NCI-H128 (cell line): ENCODE measurements around the gene FGF5.
"Not testable (repeated sequence)": the region's sequence is repeated elsewhere in the genome, so short reads cannot be mapped to it uniquely, and the experiment has no call there.

ENCODE experiments used
- DNase-seq: peaks from one replicate; lab custom pipeline; 2025; ENCODE audit not compliant: unreplicated experiment; lab: John Stamatoyannopoulos, UW

The FGF5 gene, protein sequence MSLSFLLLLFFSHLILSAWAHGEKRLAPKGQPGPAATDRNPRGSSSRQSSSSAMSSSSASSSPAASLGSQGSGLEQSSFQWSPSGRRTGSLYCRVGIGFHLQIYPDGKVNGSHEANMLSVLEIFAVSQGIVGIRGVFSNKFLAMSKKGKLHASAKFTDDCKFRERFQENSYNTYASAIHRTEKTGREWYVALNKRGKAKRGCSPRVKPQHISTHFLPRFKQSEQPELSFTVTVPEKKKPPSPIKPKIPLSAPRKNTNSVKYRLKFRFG

DNA sequence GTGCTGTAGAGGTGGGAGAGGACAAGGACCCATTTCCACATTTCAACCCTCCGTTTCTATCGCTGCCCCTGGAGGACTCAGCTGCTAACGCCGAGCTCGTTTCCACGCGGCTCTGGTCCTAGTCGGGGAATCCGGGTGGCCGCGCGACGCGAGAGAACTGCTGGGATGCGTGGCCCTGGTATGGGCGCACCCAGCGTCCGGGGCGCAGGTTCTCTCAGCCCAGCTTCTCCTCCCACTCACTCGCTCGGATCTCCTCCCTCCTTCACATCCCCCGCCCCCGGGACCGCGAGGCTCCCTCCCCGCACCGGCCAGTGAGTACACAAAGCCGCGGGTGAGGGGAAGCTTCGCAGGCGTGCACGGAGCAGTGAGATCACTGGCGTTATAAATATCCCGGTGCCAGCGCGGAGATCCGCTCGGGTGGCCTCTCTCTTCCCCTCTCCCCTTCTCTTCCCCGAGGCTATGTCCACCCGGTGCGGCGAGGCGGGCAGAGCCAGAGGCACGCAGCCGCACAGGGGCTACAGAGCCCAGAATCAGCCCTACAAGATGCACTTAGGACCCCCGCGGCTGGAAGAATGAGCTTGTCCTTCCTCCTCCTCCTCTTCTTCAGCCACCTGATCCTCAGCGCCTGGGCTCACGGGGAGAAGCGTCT is at the start of gene FGF5:
Gene FGF5, plus strand, starts transcription at position 412 of the 649 bp plus-strand sequence. Its CDS starts 161 bp downstream, at position 573.
- DNase-seq, result no peak

DNA sequence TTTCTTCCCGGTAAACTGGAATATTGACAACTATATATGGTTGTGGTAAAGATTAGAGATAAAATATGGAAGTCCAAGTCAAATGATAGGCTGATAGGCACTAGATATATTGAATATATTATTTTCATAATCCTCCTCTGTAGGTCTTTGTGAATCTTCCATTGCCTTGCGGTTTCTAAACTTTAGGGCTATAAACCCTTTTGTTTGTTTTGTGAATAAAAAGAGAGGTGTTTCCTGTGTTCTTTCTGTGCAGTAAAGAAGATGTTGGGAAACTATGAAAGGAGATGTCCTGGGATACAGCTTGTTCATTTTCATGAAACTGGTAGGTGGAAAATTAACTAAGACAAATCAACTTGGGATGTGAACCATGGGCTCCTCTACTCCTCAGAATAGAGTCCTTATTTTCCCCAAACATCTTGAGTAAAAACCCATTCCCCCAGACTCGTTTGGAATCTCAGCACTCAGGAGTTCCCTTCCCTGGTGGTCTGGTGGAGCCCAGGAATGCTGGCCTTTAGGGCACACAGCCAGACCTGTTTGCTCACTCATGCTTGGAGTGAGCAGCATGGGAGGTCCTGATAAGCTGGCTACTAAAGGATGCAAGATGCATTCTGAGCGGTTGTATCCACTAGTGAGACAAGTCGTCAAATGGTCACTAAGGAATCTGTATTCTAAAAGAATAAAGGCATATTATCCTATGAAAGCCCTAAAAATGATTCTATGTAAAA is 47.0 kb upstream of the FGF5 start:
- no peak for DNase-seq

DNA sequence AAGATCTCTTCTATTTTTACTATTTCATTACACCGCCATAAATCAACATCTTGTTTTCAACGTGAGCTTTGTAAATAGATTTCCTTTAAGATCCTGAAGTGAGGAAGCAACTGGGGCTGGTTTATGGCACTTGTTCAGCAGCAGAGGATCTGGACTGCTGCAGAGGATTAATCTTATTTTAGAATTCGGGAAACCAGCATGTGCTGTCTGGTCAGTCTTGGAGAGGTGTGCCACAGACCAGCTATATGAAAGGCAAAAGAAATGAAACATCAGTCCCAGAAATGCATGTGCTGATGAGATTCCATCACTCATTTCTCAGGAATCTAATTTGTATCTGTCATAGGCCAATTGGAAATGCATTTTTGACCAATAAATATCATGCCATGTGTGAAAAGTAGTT is 45.8 kb upstream of the FGF5 start:
- no peak for DNase-seq

GRCh38 chr4:80221161-80221560 is 45.3 kb upstream of the FGF5 start:
- no peak for DNase-seq

- no peak for DNase-seq
These were observed 40.9 kb upstream of the FGF5 start for GRCh38 chr4:80225595-80225994.

GRCh38 chr4:80226094-80226493 is 40.4 kb upstream of the FGF5 start:
- no peak for DNase-seq

DNA sequence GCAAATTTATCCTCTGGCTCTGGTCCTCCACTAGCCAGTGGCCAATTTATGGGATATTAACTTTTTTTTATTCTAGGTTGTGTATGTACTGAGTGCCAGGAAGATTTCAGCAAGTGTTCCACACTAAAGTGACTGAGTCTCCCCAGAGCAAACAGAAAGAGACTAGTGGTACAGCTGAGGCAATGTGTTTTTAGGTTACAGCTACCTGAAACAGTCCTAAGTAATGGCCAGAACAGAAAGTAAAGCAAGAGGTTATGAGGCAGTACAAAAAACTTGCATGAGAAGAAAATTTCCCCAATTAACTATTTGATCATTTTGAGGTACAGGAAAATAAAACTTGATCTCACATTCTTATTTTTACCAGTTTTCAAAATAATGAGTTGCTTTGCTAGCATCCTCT is 38.0 kb upstream of the FGF5 start:
- no peak for DNase-seq

DNA sequence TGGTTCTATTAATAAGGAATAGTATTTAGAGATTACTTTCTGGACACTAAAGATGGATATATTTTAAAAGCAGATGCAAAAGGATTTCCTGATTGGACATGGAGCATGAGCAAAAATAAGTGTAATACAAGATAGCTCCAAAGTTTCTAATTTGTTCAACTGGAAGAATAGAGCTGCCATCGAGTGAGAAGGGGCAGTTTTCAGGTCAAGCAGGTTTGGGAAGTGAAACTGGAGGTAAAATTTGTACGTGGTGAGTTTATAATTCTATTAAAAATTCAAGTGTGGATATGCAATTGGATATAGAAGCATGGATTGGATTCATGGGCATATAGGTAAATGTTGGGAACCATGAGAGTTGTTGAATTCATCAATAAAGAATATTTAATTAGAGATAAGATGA is 37.3 kb upstream of the FGF5 start:
- DNase-seq, result no peak

DNA sequence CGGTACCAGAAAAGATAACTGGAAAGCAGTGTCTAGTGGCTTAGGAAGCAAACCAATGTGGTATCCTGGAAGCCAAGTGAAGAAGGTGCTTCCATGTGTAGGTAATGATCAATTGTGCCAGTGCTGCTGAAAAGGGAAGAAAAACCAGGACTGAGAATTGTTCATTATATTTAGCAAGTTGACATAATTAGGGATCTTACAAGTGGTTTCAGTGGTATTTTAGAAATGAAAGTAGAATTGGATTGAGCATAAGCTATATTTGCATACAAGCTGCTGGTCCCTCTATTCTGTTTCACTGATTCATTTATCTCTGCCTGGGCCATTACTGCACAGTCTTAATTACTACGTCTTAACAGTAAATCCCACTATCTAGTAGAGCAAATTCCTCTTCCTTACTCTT is 36.9 kb upstream of the FGF5 start:
- DNase-seq, result no peak

DNA sequence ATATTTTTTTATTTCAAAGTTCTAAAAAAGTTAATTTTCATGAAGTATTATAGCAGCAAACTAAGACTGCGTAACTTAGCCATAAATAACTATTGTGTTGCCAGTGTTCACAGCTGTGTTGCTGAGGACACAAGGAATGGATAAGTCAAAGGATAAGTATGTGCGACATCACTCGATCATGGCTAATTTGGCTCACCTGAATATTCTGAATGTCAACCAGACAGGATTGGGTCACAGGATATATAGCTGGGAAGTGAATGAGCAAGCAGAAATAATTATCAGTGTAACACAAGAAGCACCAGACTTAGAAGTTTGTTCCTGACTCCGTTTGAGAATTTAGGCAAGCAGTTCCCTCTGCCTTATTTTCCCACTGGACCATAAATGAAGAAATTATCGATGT is 35.3 kb upstream of the FGF5 start:
- DNase-seq, result no peak

GRCh38 chr4:80232707-80233370 is 33.6 kb upstream of the FGF5 start:
- no peak for DNase-seq

- DNase-seq, result no peak
These were observed 33.1 kb upstream of the FGF5 start for GRCh38 chr4:80233390-80233789.

DNA sequence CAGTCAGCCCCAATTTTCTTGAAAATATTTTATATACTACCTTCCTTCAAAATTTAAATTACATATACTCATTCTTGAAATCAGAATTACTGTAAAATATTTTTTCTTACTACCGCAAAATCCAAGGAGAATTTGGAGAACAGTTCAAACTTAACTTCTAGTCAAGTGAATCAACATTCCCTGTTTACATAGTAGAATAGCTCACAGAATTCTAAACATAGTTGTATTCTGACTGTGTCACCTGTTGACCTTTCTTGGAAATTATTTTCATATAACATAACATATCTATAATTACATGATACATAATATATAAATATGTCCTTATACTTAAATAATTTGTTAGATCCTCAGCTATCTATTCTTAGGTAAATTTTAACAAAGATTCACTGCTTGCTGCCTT is 31.0 kb upstream of the FGF5 start:
- DNase-seq, result no peak

DNA sequence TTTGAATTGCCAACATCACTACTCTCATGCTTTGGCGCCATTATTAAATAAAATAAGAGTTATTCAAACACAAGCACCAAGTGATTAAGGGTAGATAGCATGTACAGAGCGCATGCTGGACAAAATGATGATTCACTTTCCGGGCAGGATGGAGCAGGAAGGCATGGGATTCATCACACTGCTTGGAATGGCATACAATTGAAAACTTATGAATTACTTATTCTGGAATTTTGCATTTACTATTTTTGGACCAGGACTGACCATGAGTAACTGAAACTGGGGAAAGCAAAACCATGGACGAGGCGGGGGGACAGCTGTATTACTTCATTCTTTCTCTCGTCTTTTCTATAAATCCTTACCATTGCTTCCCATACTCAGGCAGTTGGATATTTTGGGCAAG is 28.5 kb upstream of the FGF5 start:
- no peak for DNase-seq

- DNase-seq, result no peak
These were observed 26.8 kb upstream of the FGF5 start for GRCh38 chr4:80239480-80240150.

- no peak for DNase-seq
These were observed 25.5 kb upstream of the FGF5 start for GRCh38 chr4:80240976-80241375.

- no peak for DNase-seq
These were observed 23.0 kb upstream of the FGF5 start for GRCh38 chr4:80243274-80244018.

- not testable (repeated sequence) for DNase-seq
These were observed 19.0 kb upstream of the FGF5 start for GRCh38 chr4:80247484-80247883.

DNA sequence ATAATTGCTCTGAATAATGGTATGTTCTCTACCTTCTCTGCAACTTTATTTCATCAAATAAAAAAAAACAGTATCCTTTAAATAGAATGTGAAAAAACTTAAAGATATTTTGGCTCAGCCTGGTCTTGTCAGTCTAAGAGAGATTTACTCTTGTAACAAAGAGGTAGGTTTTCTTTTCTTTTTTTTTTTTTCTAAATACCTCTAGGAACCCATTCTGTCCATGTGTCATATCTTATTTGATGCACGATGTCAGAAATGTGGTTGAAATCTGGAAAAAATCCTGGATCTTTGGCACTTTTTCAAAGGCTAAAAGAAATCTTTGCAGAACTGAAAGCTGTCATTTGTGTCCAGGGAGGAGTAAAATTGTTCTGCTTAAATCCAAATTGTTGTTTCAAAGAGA is 17.3 kb upstream of the FGF5 start:
- DNase-seq, result no peak

- no peak for DNase-seq
These were observed 14.0 kb upstream of the FGF5 start for GRCh38 chr4:80252427-80252826.

DNA sequence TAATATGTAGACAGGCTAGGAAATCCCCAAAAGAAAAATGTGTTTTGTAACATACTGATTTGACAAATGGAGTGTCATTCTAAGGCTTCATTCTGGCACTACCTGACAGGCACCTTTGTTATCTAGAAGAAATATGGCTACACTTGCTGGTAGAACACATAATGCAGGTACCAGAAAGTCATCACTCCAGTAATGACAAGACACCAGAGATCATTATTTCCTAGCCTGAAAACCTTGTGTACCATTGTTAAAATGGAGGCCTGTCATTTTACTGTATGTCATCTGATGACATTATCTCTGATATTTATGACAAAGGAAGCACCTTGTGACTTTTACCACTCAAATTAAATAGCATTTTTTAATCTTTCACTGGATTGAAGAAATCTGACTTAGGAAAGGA is 13.5 kb upstream of the FGF5 start:
- DNase-seq, result no peak
